H1 (cell line): Measurements from ENCODE around the gene CEBPA. TPM values are rescaled to one million over a fixed set of nuclear protein-coding genes. Genes with fewer than 3 reads are reported as not detected.

Experiments used
- CTCF ChIA-PET: fragments of 300-600 bp; sonication (Branson Sonifier 250); formaldehyde crosslinking; loops from one replicate; lab custom pipeline; 2021; ENCODE audit not compliant: partially characterized antibody; lab: Charles Lee
- POLR2A ChIA-PET: fragments of 300-600 bp; sonication (Branson Sonifier 250); formaldehyde crosslinking; loops from one replicate; lab custom pipeline; 2021; ENCODE audit warnings: inconsistent platforms; ENCODE audit not compliant: partially characterized antibody; lab: Charles Lee
- DNase-seq, 2 experiments: peaks; one replicate each; pipeline versions ENCODE4 v3.0.0 to v3.0.0-alpha.2; 2010 to 2022; ENCODE audit warnings: low spot score in 2 of 2, low read depth in 1 of 2, mixed read lengths in 1 of 2
- FAIRE-seq: peaks from 2 replicates; lab custom pipeline; 2011; peaks lifted over from hg19 to GRCh38; lab: Jason Lieb, UNC
- H2AFZ ChIP-seq: 2 replicates; pipeline ENCODE4 v1.8.1; 2012; ENCODE audit warnings: low read length, inconsistent platforms
- H2AK5ac ChIP-seq: 2 replicates; pipeline ENCODE4 v1.6.1; 2013; ENCODE audit warnings: low read depth, low read length
- H2BK120ac ChIP-seq: replicated peaks from 2 replicates; pipeline ENCODE3; 2013; ENCODE audit warnings: low read depth, low read length, inconsistent platforms
- H2BK12ac ChIP-seq: 2 replicates; pipeline ENCODE4 v1.6.1; 2013; ENCODE audit warnings: low read depth, low read length
- H2BK15ac ChIP-seq: 2 replicates; pipeline ENCODE4 v1.6.1; 2013; ENCODE audit warnings: low read length
- H2BK20ac ChIP-seq: 2 replicates; pipeline ENCODE4 v1.6.1; 2013; ENCODE audit warnings: low read length
- H2BK5ac ChIP-seq: 2 replicates; pipeline ENCODE4 v1.6.1; 2013; ENCODE audit warnings: low read depth, low read length
- H3K14ac ChIP-seq: 2 replicates; pipeline ENCODE4 v1.6.1; 2013; ENCODE audit warnings: inconsistent platforms; ENCODE audit not compliant: insufficient read length
- H3K18ac ChIP-seq: 2 replicates; pipeline ENCODE4 v1.6.1; 2013; ENCODE audit warnings: low read length; ENCODE audit errors: extremely low read depth
- H3K23ac ChIP-seq: 2 replicates; pipeline ENCODE4 v1.6.1; 2013; ENCODE audit warnings: inconsistent platforms; ENCODE audit not compliant: insufficient read length
- H3K23me2 ChIP-seq: 2 replicates; pipeline ENCODE4 v1.6.1; 2013; ENCODE audit warnings: low read depth, low read length
- H3K27ac ChIP-seq: 2 replicates; pipeline ENCODE4 v1.6.1; 2011; ENCODE audit warnings: low read depth, low read length, inconsistent platforms
- H3K27me3 ChIP-seq, 4 experiments: replicated peaks in 1 of 4; 1 replicate in 1 of 4; 2 replicates in 3 of 4; pipeline versions ENCODE4 v1.6.1 to v1.8.1; 2011 to 2013; ENCODE audit warnings: low read length in 3 of 4, mild to moderate bottlenecking in 3 of 4, inconsistent platforms in 2 of 4, mixed read lengths in 2 of 4, moderate library complexity in 1 of 4; ENCODE audit not compliant: control insufficient read depth in 3 of 4, insufficient read depth in 3 of 4; ENCODE audit errors: extremely low read depth in 1 of 4
- H3K36me3 ChIP-seq, 4 experiments: 2 replicates each; pipeline versions ENCODE4 v1.6.1 to v1.8.1; 2011 to 2013; ENCODE audit warnings: mild to moderate bottlenecking in 4 of 4, low read length in 3 of 4, moderate library complexity in 2 of 4, control low read depth in 1 of 4, inconsistent platforms in 1 of 4; ENCODE audit not compliant: insufficient read depth in 4 of 4, control insufficient read depth in 2 of 4
- H3K4ac ChIP-seq: replicated peaks from 2 replicates; pipeline ENCODE3; 2013; ENCODE audit warnings: low read length, low read depth, mixed read lengths, inconsistent platforms; ENCODE audit not compliant: insufficient read length
- H3K4me1 ChIP-seq, 4 experiments: replicated peaks in 1 of 4; 1 replicate in 1 of 4; 2 replicates in 3 of 4; pipeline versions ENCODE4 v1.6.1 to v1.8.1; 2011 to 2013; ENCODE audit warnings: low read length in 3 of 4, inconsistent platforms in 2 of 4, mixed read lengths in 1 of 4; ENCODE audit not compliant: insufficient read depth in 4 of 4, control insufficient read depth in 3 of 4
- H3K4me2 ChIP-seq, 2 experiments: 2 replicates each; pipeline versions ENCODE4 v1.6.1 to v1.8.1; 2011 to 2013; ENCODE audit warnings: low read depth in 2 of 2, low read length in 2 of 2, control low read depth in 1 of 2, inconsistent platforms in 1 of 2, mild to moderate bottlenecking in 1 of 2; ENCODE audit not compliant: insufficient read depth in 1 of 2
- H3K4me3 ChIP-seq, 4 experiments: fragments of 200-600, 300-600 bp in 1 of 4; sonication (generic), shearing (Covaris generic), sonication (Bioruptor Twin) in 1 of 4; 2 replicates each; pipeline versions ENCODE4 v1.5.1 to v1.8.1; 2011 to 2016; ENCODE audit warnings: low read length in 4 of 4, low read depth in 3 of 4, control low read depth in 2 of 4, inconsistent platforms in 2 of 4, mild to moderate bottlenecking in 2 of 4, mixed read lengths in 1 of 4, moderate library complexity in 1 of 4; ENCODE audit not compliant: insufficient read depth in 2 of 4; ENCODE audit errors: extremely low read depth in 1 of 4
- H3K56ac ChIP-seq: replicated peaks from 2 replicates; pipeline ENCODE3; 2013; ENCODE audit warnings: low read depth, mild to moderate bottlenecking, mixed read lengths, low read length, inconsistent platforms; ENCODE audit not compliant: insufficient read length
- H3K79me1 ChIP-seq: 2 replicates; pipeline ENCODE4 v1.6.1; 2013; ENCODE audit warnings: low read depth, low read length, control low read depth
- H3K79me2 ChIP-seq, 2 experiments: 2 replicates each; pipeline versions ENCODE4 v1.6.1 to v1.8.1; 2012 to 2013; ENCODE audit warnings: low read length in 2 of 2, mild to moderate bottlenecking in 2 of 2, inconsistent platforms in 1 of 2; ENCODE audit not compliant: insufficient read depth in 2 of 2, control insufficient read depth in 1 of 2
- H3K9ac ChIP-seq, 4 experiments: replicated peaks in 1 of 4; 1 replicate in 1 of 4; 2 replicates in 3 of 4; pipeline versions ENCODE4 v1.6.1 to v1.8.1; 2011 to 2013; ENCODE audit warnings: low read depth in 3 of 4, low read length in 3 of 4, control low read depth in 2 of 4, mild to moderate bottlenecking in 2 of 4, moderate library complexity in 2 of 4, inconsistent platforms in 1 of 4; ENCODE audit errors: extremely low read depth in 1 of 4
- H3K9me3 ChIP-seq, 2 experiments: 2 replicates each; pipeline versions ENCODE4 v1.6.1 to v1.8.1; 2012 to 2013; ENCODE audit warnings: mild to moderate bottlenecking in 2 of 2, moderate library complexity in 2 of 2, control low read depth in 1 of 2, inconsistent platforms in 1 of 2, low read depth in 1 of 2, low read length in 1 of 2, mixed read lengths in 1 of 2; ENCODE audit not compliant: insufficient read depth in 2 of 2
- H4K20me1 ChIP-seq, 2 experiments: replicated peaks in 1 of 2; 2 replicates each; pipeline versions ENCODE3 to v1.8.1; 2011 to 2013; ENCODE audit warnings: inconsistent platforms in 2 of 2, low read length in 2 of 2, mild to moderate bottlenecking in 1 of 2; ENCODE audit not compliant: insufficient read depth in 2 of 2, control insufficient read depth in 1 of 2
- H4K5ac ChIP-seq: 2 replicates; pipeline ENCODE4 v1.6.1; 2013; ENCODE audit warnings: low read length, low read depth, mixed read lengths, inconsistent platforms; ENCODE audit not compliant: insufficient read length
- H4K8ac ChIP-seq: 2 replicates; pipeline ENCODE4 v1.8.0; 2013; ENCODE audit warnings: mild to moderate bottlenecking, moderate library complexity, low read length, inconsistent platforms; ENCODE audit not compliant: insufficient read depth; ENCODE audit errors: extremely low read depth
- H4K91ac ChIP-seq: replicated peaks from 2 replicates; pipeline ENCODE3; 2013; ENCODE audit warnings: low read length, mixed read lengths, inconsistent platforms; ENCODE audit not compliant: insufficient read length
- BRCA1 ChIP-seq: IDR thresholded peaks from 2 replicates; pipeline ENCODE4 v1.6.1; 2012; ENCODE audit warnings: low read depth, low read length, improper control_type of control experiment
- CTBP2 ChIP-seq: IDR thresholded peaks from 2 replicates; pipeline ENCODE4 v1.7.0; 2011; ENCODE audit warnings: borderline replicate concordance, mild to moderate bottlenecking, moderate library complexity, mixed read lengths, low read length; ENCODE audit not compliant: insufficient read depth, insufficient read length
- SIN3A ChIP-seq, 2 experiments: IDR thresholded peaks in 1 of 2; conservative IDR thresholded peaks in 1 of 2; 2 replicates each; pipeline ENCODE4 v1.6.1; 2011 to 2012; ENCODE audit warnings: low read length in 2 of 2, improper control_type of control experiment in 1 of 2, low read depth in 1 of 2, mild to moderate bottlenecking in 1 of 2
- SIRT6 ChIP-seq: IDR thresholded peaks from one replicate; pipeline ENCODE4 v1.7.1; 2012; ENCODE audit warnings: low read length, inconsistent platforms
- TAF7 ChIP-seq: optimal IDR thresholded peaks from 2 replicates; pipeline ENCODE3; 2011; ENCODE audit warnings: low read depth, mild to moderate bottlenecking, inconsistent platforms, low read length, moderate library complexity, borderline replicate concordance
- TEAD4 ChIP-seq: IDR thresholded peaks from 2 replicates; pipeline ENCODE4 v1.6.1; 2012; ENCODE audit warnings: low read depth, low read length, inconsistent platforms, mixed read lengths
- WGBS, 2 experiments: shearing (Covaris generic) in 1 of 2; methylation state at CpG; one replicate each; pipeline versions ENCODE4 v1.1.6 to v1.1.7; 2013 to 2015; ENCODE audit warnings: low lambda C conversion rate in 2 of 2, mixed read lengths in 2 of 2, inconsistent platforms in 1 of 2, low coverage in 1 of 2, missing lambda C conversion rate in 1 of 2; ENCODE audit not compliant: insufficient replicate concordance in 2 of 2, insufficient coverage in 1 of 2, insufficient read length in 1 of 2; ENCODE audit errors: extremely low coverage in 1 of 2, missing lambda C conversion rate in 1 of 2; 5-methylcytosine and 5-hydroxymethylcytosine counted together
- polyA plus RNA-seq, 7 experiments: library from polyadenylated mRNA; depleted of rRNA in 3 of 7; stranded (reverse) in 5 of 7; unstranded in 2 of 7; fragments of >200 nt in 5 of 7; fragments of 200-250 nt in 2 of 7; gene quantifications; 1 replicate in 5 of 7; 2 replicates in 1 of 7; 4 replicates in 1 of 7; pipeline versions ENCODE4 v1.2.1 to v1.2.3, GENCODE V29; 2011 to 2013; ENCODE audit warnings: missing spikeins in 2 of 7, mixed read lengths in 2 of 7
- total RNA-seq: library from RNA; stranded (reverse); fragmentation: NEBNext Ultra II Directional; extraction: Animal tissue kit (Norgen Biotek cat#: 25700); gene quantifications from 2 replicates; pipeline ENCODE4 v1.2.1, GENCODE V29; 2021
- TF ChIP-seq, protein P1 (sequence below): IDR thresholded peaks from 2 replicates; pipeline ENCODE4 v1.6.1; 2011; ENCODE audit warnings: low read length, improper control_type of control experiment

Gene CEBPA
- total and polyA plus RNA-seq, 2 of the 8 experiments (the other 6 are each of a cell fraction or from before 2014, with no cell fraction given) = 2.0 to 2.7 TPM

DNA sequence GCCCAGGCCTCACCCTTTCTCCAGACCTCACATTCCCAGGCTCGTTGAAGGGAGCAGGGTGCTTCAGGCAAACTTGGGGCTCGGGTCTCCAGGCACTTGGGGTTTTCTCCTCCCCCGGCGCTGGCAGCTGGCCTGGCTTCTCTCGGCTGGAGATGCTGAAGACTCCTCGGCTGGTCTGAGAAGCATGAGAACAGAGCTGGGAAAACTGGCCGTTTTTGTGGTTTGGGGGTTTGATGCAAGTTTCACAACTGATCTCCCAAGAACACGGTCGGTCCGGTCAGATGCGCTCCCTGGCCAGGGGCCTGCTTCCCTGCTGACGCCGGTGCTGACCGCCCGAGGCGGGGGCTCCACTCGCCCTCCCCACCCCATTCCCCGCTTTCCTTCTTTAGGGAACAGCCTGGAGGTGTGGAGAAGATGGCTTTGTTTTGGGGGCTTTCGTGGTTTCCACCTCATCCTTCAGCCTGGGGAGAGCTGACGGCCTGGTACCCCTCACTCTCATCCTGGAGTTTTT, 35.3 kb downstream of the CEBPA start:
- Histone ChIP-seq H4K20me1 (no peaks in the 10 kb centered on the region), H3K4me3 (no peak overlapping the region), H2AFZ (no peak overlapping the region), H4K91ac (no peak overlapping the region), H2BK5ac (no peak overlapping the region), H2BK20ac (no peak overlapping the region), H3K56ac (no peak overlapping the region), H3K9me3 (no peaks in the 10 kb centered on the region), H3K36me3 (no peaks in the 10 kb centered on the region), H3K4ac (no peak overlapping the region), H2AK5ac (no peak overlapping the region), H3K23ac (no peak overlapping the region), H4K8ac (no peak overlapping the region; the same call in 1 of the 2 replicates), H3K79me2 (no peaks in the 10 kb centered on the region), H2BK15ac (no peak overlapping the region), H4K5ac (no peak overlapping the region), H3K23me2 (no peaks in the 10 kb centered on the region), H3K4me1 (no peaks in the 10 kb centered on the region; a peak in 1 of 7 replicates), H2BK120ac (no peak overlapping the region), H3K14ac (no peak overlapping the region), H2BK12ac (no peak overlapping the region), H3K27me3 (no peaks in the 10 kb centered on the region), H3K9ac (no peak overlapping the region), H3K79me1 (no peaks in the 10 kb centered on the region), H3K4me2 (no peak overlapping the region), H3K18ac (no peak overlapping the region; the same call in 1 of the 2 replicates), H3K27ac (no peak overlapping the region)
- FAIRE-seq (no peak), DNase-seq (no peak)
- ChIA-PET POLR2A (interaction anchor here (1.7 to 3.1 kb wide), 2 partner anchors 12 to 110 kb away, joined by 3 to 8 read pairs; no protein-coding TSS in a partner anchor), CTCF (interaction anchor here (0.6 to 3.6 kb wide), 7 partner anchors 10 to 131 kb away, joined by 3 to 16 read pairs (median 7); partner anchors contain the start of gene CEBPA)
- 79% methylated on average over 16 of the region's 20 CpGs; no CpG with 5 or more reads in 1 of the 2 experiments for WGBS, 2 experiments
- TF ChIP-seq, protein P1, sequence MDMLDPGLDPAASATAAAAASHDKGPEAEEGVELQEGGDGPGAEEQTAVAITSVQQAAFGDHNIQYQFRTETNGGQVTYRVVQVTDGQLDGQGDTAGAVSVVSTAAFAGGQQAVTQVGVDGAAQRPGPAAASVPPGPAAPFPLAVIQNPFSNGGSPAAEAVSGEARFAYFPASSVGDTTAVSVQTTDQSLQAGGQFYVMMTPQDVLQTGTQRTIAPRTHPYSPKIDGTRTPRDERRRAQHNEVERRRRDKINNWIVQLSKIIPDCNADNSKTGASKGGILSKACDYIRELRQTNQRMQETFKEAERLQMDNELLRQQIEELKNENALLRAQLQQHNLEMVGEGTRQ = no peak
- TF ChIP-seq SIRT6 (no peak), CTBP2 (no peak), TAF7 (no peak), BRCA1 (no peak), TEAD4 (no peak), SIN3A (conservative IDR thresholded peaks at IDR 0.05 in 1 of 2, IDR thresholded peaks at IDR 0.05 in 1 of 2; ENCODE audit: low read depth in 1 of 2, low read length in 2 of 2) (no peak)
